AG04450 (cell line): Measurements from ENCODE around the gene SMC4. TPM values are rescaled to one million over a fixed set of nuclear protein-coding genes. Genes with fewer than 3 reads are reported as not detected.

ENCODE experiments used
- CTCF ChIA-PET: fragments of 300-600, 350-600 bp; formaldehyde crosslinking; extraction: SDS; loops from one replicate; lab custom pipeline; 2022; ENCODE audit warnings: antibody characterized with exemption, inconsistent platforms; lab: Charles Lee
- POLR2A ChIA-PET: fragments of 350-600 bp; formaldehyde crosslinking; extraction: SDS; loops from one replicate; lab custom pipeline; 2021; ENCODE audit warnings: antibody characterized with exemption, inconsistent platforms; lab: Yijun Ruan, JAX
- DNase-seq: peaks from one replicate; pipeline ENCODE4 v3.0.0-alpha.2; 2011; ENCODE audit warnings: low read depth, low spot score
- H3K27ac ChIP-seq: one replicate; pipeline ENCODE4 v1.5.1; 2012; ENCODE audit warnings: low read depth, low read length, control low read depth
- H3K27me3 ChIP-seq: one replicate; pipeline ENCODE4 v1.6.0; 2012; ENCODE audit warnings: low read length; ENCODE audit not compliant: control insufficient read depth, insufficient read depth
- H3K4me3 ChIP-seq: 2 replicates; pipeline ENCODE4 v1.5.1; 2011; ENCODE audit warnings: mild to moderate bottlenecking, low read depth, low read length, control low read depth
- H3K9me3 ChIP-seq: 2 replicates; pipeline ENCODE4 v1.5.1; 2012; ENCODE audit warnings: low read length; ENCODE audit not compliant: control insufficient read depth, insufficient read depth
- polyA plus RNA-seq: library from polyadenylated mRNA; depleted of rRNA; stranded (reverse); fragments of >200 nt; gene quantifications from 2 replicates; pipeline ENCODE4 v1.2.3, GENCODE V29; 2011
- TF ChIP-seq, protein P1 (sequence below): IDR thresholded peaks from 2 replicates; pipeline ENCODE4 v1.5.1; 2011; ENCODE audit warnings: low read depth, low read length, control low read depth, inconsistent platforms

Gene SMC4
- polyA plus RNA-seq, 1 experiment, result 42.0 TPM

DNA sequence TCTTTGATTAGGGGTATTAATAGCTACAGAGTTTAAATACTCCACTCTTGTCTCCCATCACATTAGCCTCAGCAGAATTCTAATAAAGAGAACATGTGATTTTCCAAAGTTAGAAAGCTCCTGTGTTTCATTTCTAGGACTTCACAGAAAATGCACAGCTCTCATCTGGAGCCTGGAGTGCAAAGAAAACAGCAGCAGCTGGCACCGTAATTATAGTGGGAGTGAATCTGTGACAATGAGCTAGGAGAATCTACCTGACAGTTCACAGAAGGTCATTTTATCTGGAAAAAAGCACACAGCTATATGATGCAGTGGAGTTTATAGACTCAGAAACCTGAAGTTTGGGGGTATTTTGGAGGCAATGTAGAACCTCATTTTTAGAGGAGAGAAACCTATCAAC, 55.5 kb downstream of the SMC4 start:
- H3K4me3 ChIP-seq, result no peak overlapping the region
- CTCF ChIA-PET, result no interaction called here
- DNase-seq, result no peak
- TF ChIP-seq, protein P1, sequence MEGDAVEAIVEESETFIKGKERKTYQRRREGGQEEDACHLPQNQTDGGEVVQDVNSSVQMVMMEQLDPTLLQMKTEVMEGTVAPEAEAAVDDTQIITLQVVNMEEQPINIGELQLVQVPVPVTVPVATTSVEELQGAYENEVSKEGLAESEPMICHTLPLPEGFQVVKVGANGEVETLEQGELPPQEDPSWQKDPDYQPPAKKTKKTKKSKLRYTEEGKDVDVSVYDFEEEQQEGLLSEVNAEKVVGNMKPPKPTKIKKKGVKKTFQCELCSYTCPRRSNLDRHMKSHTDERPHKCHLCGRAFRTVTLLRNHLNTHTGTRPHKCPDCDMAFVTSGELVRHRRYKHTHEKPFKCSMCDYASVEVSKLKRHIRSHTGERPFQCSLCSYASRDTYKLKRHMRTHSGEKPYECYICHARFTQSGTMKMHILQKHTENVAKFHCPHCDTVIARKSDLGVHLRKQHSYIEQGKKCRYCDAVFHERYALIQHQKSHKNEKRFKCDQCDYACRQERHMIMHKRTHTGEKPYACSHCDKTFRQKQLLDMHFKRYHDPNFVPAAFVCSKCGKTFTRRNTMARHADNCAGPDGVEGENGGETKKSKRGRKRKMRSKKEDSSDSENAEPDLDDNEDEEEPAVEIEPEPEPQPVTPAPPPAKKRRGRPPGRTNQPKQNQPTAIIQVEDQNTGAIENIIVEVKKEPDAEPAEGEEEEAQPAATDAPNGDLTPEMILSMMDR, result no peak
- H3K9me3 ChIP-seq, result peaks cover 6% of the 10 kb centered on the region
- POLR2A ChIA-PET, result no interaction called here
- no peak overlapping the region for H3K27ac ChIP-seq
- H3K27me3 ChIP-seq, result no peaks in the 10 kb centered on the region

DNA sequence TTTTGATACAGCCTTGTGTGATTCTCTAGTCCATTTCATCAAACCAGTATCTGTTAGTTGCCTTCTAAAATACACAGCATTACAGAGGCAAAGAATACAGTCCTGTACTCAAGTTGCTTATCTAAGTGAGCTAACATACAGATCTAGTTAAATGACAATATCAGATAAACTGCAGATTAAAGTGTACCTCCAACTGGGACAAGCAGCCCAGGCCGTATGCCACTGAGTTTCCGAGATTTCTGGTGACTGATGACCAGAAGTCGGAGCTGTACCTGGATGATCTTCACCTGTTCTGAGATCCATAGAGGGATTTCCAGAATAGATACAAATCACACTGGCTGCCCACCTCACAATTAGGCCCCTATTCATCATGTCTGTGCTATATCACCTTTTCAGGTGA, 56.4 kb downstream of the SMC4 start:
- no peak overlapping the region for H3K4me3 ChIP-seq
- TF ChIP-seq, protein P1, result no peak
- no peaks in the 10 kb centered on the region for H3K27me3 ChIP-seq
- ChIA-PET CTCF (no interaction called here), POLR2A (no interaction called here)
- no peak for DNase-seq
- H3K9me3 ChIP-seq, result peaks cover 8% of the 10 kb centered on the region; the same call in 1 of the 2 replicates
- H3K27ac ChIP-seq, result no peak overlapping the region

DNA sequence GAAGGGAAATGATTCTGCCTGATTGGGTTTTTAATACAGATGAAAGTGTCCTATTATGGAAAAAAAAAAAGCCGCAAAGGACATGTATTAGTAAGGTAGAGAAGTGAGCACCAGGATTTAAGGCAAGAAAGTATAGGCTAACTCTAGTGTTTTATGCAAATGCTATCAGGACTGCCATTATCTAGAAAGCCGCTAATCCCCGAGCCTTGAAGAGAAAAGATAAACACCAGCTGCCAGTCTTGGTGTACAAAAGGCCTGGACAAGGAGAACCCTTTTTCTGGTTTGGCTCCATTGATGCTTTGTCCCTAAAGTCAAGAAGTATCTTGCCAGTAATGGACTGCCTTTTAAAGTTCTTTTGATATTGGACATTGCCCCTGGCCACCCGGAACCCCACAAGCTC, 58.7 kb downstream of the SMC4 start:
- no peaks in the 10 kb centered on the region for H3K27me3 ChIP-seq
- POLR2A ChIA-PET, result no interaction called here
- H3K27ac ChIP-seq, result no peak overlapping the region
- CTCF ChIA-PET, result no interaction called here
- TF ChIP-seq, protein P1, result no peak
- peaks cover 5% of the 10 kb centered on the region; the same call in 1 of the 2 replicates for H3K9me3 ChIP-seq
- DNase-seq, result no peak
- no peak overlapping the region for H3K4me3 ChIP-seq

DNA sequence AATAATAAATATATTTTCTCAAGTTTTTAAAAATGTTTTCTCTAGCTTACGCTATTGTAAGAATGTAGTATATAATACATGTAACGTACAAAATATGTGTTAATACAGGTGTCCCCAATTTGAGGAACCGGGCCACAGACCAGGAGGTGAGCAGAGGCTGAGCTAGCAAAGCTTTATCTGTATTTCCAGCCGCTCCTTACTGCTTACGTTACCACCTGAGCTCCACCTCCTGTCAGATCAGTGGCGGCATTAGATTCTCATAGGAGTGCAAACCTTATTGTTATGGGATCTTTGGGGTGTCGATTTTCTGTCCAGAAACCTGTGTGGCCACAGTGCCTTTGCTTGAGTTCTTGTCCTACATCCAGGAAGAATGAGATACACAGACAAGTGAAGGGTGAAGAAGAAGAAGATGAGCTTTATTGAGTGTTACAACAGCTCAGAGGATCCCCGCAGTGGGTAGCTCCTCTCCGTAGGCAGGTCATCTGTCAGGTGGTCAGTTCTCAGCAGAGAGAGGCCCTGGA, 60.1 kb downstream of the SMC4 start:
- Histone ChIP-seq H3K9me3 (peaks cover 5% of the 10 kb centered on the region; the same call in 1 of the 2 replicates), H3K27me3 (no peaks in the 10 kb centered on the region), H3K27ac (no peak overlapping the region), H3K4me3 (no peak overlapping the region)
- ChIA-PET POLR2A (no interaction called here), CTCF (no interaction called here)
- TF ChIP-seq, protein P1, result no peak
- DNase-seq, result no peak

DNA sequence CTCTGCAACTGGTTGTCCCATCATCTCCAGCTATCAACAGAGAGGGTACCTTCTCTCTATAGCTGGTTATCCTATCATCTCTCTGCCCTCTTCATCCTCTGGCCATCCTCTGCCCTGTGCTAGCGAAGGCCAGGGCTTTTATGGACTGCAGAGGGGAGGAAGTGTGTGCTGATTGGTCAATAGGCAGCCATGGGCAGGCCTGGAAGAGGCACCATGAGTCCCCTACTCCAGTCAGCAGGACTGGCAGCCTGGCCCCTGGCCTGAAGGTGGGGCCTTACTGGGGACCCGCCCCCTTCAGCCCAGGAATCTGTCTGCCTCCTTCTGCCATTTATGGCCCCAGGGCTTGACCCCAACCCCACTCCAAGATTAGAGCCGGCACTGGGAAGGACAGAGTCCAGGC, 60.6 kb downstream of the SMC4 start:
- no peak for DNase-seq
- Histone ChIP-seq H3K27me3 (no peaks in the 10 kb centered on the region), H3K9me3 (peaks cover 5% of the 10 kb centered on the region; the same call in 1 of the 2 replicates), H3K27ac (no peak overlapping the region), H3K4me3 (no peak overlapping the region)
- ChIA-PET POLR2A (no interaction called here), CTCF (no interaction called here)
- TF ChIP-seq, protein P1, result no peak
